Measurements from ENCODE around the gene KLF6.

Gene KLF6

GRCh38 chr10:3766046-3766756 is 18.8 kb downstream of the KLF6 start:
- no peaks in the 10 kb centered on the region for H3K4me1 Mint-ChIP-seq
- no peaks in the 10 kb centered on the region for H3K36me3 Mint-ChIP-seq (ENCODE audit: low read depth)
- H3K27me3 Mint-ChIP-seq (ENCODE audit: low read depth), result peaks cover 14% of the 10 kb centered on the region
- no peak for TF ChIP-seq CTCF (IDR thresholded peaks at IDR 0.05; ENCODE audit: unreplicated experiment in 3 of 3)
- H3K4me3 Mint-ChIP-seq, result no peak overlapping the region
- no peak overlapping the region for H3K27ac Mint-ChIP-seq
- peaks cover 3% of the 10 kb centered on the region for H3K9me3 Mint-ChIP-seq

- Mint-ChIP-seq H3K27me3 (ENCODE audit: low read depth) (peaks cover 20% of the 10 kb centered on the region), H3K4me1 (no peaks in the 10 kb centered on the region), H3K4me3 (no peak overlapping the region), H3K36me3 (ENCODE audit: low read depth) (no peaks in the 10 kb centered on the region), H3K9me3 (no peaks in the 10 kb centered on the region), H3K27ac (no peak overlapping the region)
- no peak for TF ChIP-seq CTCF (IDR thresholded peaks at IDR 0.05; ENCODE audit: unreplicated experiment in 3 of 3)
Observed at GRCh38 chr10:3765146-3765545, 19.9 kb downstream of the KLF6 start.

- Mint-ChIP-seq H3K4me3 (no peak overlapping the region), H3K27ac (no peak overlapping the region), H3K9me3 (no peaks in the 10 kb centered on the region)
Observed at GRCh38 chr10:3764626-3765112, 20.3 kb downstream of the KLF6 start.

GRCh38 chr10:3763852-3764625 is 21.0 kb downstream of the KLF6 start:
- no peaks in the 10 kb centered on the region for H3K9me3 Mint-ChIP-seq
- TF ChIP-seq CTCF (IDR thresholded peaks at IDR 0.05; ENCODE audit: unreplicated experiment in 3 of 3), result no peak

More at GRCh38 chr10:3764626-3765112, 20.3 kb downstream of the KLF6 start:
- TF ChIP-seq CTCF (IDR thresholded peaks at IDR 0.05; ENCODE audit: unreplicated experiment in 3 of 3), result no peak
- H3K27me3 Mint-ChIP-seq (ENCODE audit: low read depth), result peaks cover 23% of the 10 kb centered on the region
- no peaks in the 10 kb centered on the region for H3K4me1 Mint-ChIP-seq
- no peaks in the 10 kb centered on the region for H3K36me3 Mint-ChIP-seq (ENCODE audit: low read depth)

GRCh38 chr10:3763035-3763456 is 22.0 kb downstream of the KLF6 start:
- Mint-ChIP-seq H3K9me3 (no peaks in the 10 kb centered on the region), H3K36me3 (ENCODE audit: low read depth) (no peaks in the 10 kb centered on the region), H3K27me3 (ENCODE audit: low read depth) (peaks cover 25% of the 10 kb centered on the region), H3K4me1 (no peaks in the 10 kb centered on the region), H3K27ac (peak overlapping the region in 1 of 3 experiments; percentile 47), H3K4me3 (no peak overlapping the region)
- no peak for TF ChIP-seq CTCF (IDR thresholded peaks at IDR 0.05; ENCODE audit: unreplicated experiment in 3 of 3)

More at GRCh38 chr10:3763852-3764625, 21.0 kb downstream of the KLF6 start:
- no peaks in the 10 kb centered on the region for H3K36me3 Mint-ChIP-seq (ENCODE audit: low read depth)
- no peaks in the 10 kb centered on the region for H3K4me1 Mint-ChIP-seq
- H3K4me3 Mint-ChIP-seq, result no peak overlapping the region
- H3K27me3 Mint-ChIP-seq (ENCODE audit: low read depth), result peaks cover 23% of the 10 kb centered on the region
- H3K27ac Mint-ChIP-seq, result no peak overlapping the region
